ENCODE measurements around the gene TMEM259.

TMEM259 gene

GRCh38 chr19:1055886-1056620, 35.1 kb upstream of the TMEM259 start:
- no peak for DNase-seq (ENCODE audit: low read depth)

GRCh38 chr19:1055028-1055425, 34.1 kb upstream of the TMEM259 start:
- DNase-seq (ENCODE audit: low read depth), result no peak

- DNase-seq (ENCODE audit: low read depth), result no peak
Observed at GRCh38 chr19:1054102-1055027, 33.4 kb upstream of the TMEM259 start.

- DNase-seq (ENCODE audit: low read depth), result no peak
Observed at GRCh38 chr19:1053176-1054101, 32.5 kb upstream of the TMEM259 start.

GRCh38 chr19:1052349-1052975, 31.5 kb upstream of the TMEM259 start:
- DNase-seq (ENCODE audit: low read depth), result no peak

GRCh38 chr19:1051791-1052190, 30.9 kb upstream of the TMEM259 start:
- no peak for DNase-seq (ENCODE audit: low read depth)

- no peak for DNase-seq (ENCODE audit: low read depth)
Observed at GRCh38 chr19:1050989-1051788, 30.3 kb upstream of the TMEM259 start.

- DNase-seq (ENCODE audit: low read depth), result no peak
Observed at GRCh38 chr19:1049800-1050199, 28.9 kb upstream of the TMEM259 start.

GRCh38 chr19:1049106-1049505, 28.2 kb upstream of the TMEM259 start:
- DNase-seq (ENCODE audit: low read depth), result no peak

GRCh38 chr19:1047696-1048147, 26.8 kb upstream of the TMEM259 start:
- no peak for DNase-seq (ENCODE audit: low read depth)

- no peak for DNase-seq (ENCODE audit: low read depth)
Observed at GRCh38 chr19:1046836-1047695, 26.1 kb upstream of the TMEM259 start.

- DNase-seq (ENCODE audit: low read depth), result no peak
Observed at GRCh38 chr19:1046117-1046626, 25.2 kb upstream of the TMEM259 start.

GRCh38 chr19:1045247-1045603, 24.3 kb upstream of the TMEM259 start:
- DNase-seq (ENCODE audit: low read depth), result no peak

- no peak for DNase-seq (ENCODE audit: low read depth)
Observed at GRCh38 chr19:1042689-1043511, 22.0 kb upstream of the TMEM259 start.

GRCh38 chr19:1041835-1042685, 21.1 kb upstream of the TMEM259 start:
- DNase-seq (ENCODE audit: low read depth), result no peak

- DNase-seq (ENCODE audit: low read depth), result no peak
Observed at GRCh38 chr19:1041272-1041834, 20.4 kb upstream of the TMEM259 start.
